ENCODE data around the gene OSBPL8. TPM values are rescaled to one million over a fixed set of nuclear protein-coding genes. Genes with fewer than 3 reads are reported as not detected.

The OSBPL8 gene
- total RNA-seq, 2 experiments from 2014 or later, result 86.7 to 87.2 TPM

Other genes starting within 250 kb of the OSBPL8 start
- 1 to 10 TPM; 4.3 to 4.4 TPM for gene BBS10, start 211.4 kb downstream of the OSBPL8 start, total RNA-seq
- gene ZDHHC17, start 204.3 kb upstream of the OSBPL8 start, total RNA-seq, result 10 to 100 TPM; 15.7 to 17.8 TPM

Measured in activated CD8-positive, alpha-beta memory T cell treated with anti-CD3 and anti-CD28 coated beads for 36 hours (primary cell).